ENCODE results near the gene NRXN3.

NRXN3 gene

GRCh38 chr14:79028281-79028680 is 858.1 kb downstream of the NRXN3 start:
- Histone ChIP-seq H3K4me1 (ENCODE audit: control insufficient read depth, insufficient read depth, low read length) (no peaks in the 10 kb centered on the region), H3K36me3 (ENCODE audit: control insufficient read depth, insufficient read depth, low read length) (no peaks in the 10 kb centered on the region), H3K9ac (ENCODE audit: low read length) (no peak overlapping the region), H3K27ac (ENCODE audit: low read depth, low read length) (no peak overlapping the region), H3K4me3 (ENCODE audit: low read length) (no peak overlapping the region), H3K27me3 (ENCODE audit: control insufficient read depth, insufficient read depth, low read length) (no peaks in the 10 kb centered on the region)

GRCh38 chr14:79036441-79036840 is 866.3 kb downstream of the NRXN3 start:
- Histone ChIP-seq H3K4me3 (ENCODE audit: low read length) (no peak overlapping the region), H3K4me1 (ENCODE audit: control insufficient read depth, insufficient read depth, low read length) (no peaks in the 10 kb centered on the region), H3K36me3 (ENCODE audit: control insufficient read depth, insufficient read depth, low read length) (no peaks in the 10 kb centered on the region), H3K9ac (ENCODE audit: low read length) (no peak overlapping the region), H3K27me3 (ENCODE audit: control insufficient read depth, insufficient read depth, low read length) (no peaks in the 10 kb centered on the region), H3K27ac (ENCODE audit: low read depth, low read length) (no peak overlapping the region)

DNA sequence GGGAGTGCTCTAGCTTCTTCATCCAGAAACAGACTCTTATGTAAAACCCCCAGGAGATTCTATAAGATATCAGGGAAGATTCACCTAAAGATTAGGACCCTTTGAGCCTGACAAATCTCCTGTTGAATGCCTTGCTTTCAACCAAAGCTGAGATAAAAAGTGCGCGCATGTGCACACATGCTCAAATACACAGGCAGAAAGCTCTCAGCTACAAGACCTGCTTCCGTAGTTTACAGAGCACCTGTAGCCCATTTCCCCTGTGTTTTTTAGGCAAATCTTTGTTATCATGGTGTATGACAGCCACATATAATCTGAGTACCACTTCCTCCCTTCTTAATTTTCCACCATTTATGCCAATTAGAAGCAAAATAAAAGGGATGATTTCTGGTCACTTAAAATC is 866.9 kb downstream of the NRXN3 start:
- no peaks in the 10 kb centered on the region for H3K36me3 ChIP-seq (ENCODE audit: control insufficient read depth, insufficient read depth, low read length)
- no peak overlapping the region for H3K27ac ChIP-seq (ENCODE audit: low read depth, low read length)
- H3K4me1 ChIP-seq (ENCODE audit: control insufficient read depth, insufficient read depth, low read length) = no peaks in the 10 kb centered on the region
- H3K27me3 ChIP-seq (ENCODE audit: control insufficient read depth, insufficient read depth, low read length) = no peaks in the 10 kb centered on the region
- H3K4me3 ChIP-seq (ENCODE audit: low read length) = no peak overlapping the region
- no peak overlapping the region for H3K9ac ChIP-seq (ENCODE audit: low read length)

- H3K9ac ChIP-seq (ENCODE audit: low read length) = no peak overlapping the region
- no peaks in the 10 kb centered on the region for H3K36me3 ChIP-seq (ENCODE audit: control insufficient read depth, insufficient read depth, low read length)
- no peak overlapping the region for H3K27ac ChIP-seq (ENCODE audit: low read depth, low read length)
- no peak overlapping the region for H3K4me3 ChIP-seq (ENCODE audit: low read length)
- no peaks in the 10 kb centered on the region for H3K27me3 ChIP-seq (ENCODE audit: control insufficient read depth, insufficient read depth, low read length)
- no peaks in the 10 kb centered on the region for H3K4me1 ChIP-seq (ENCODE audit: control insufficient read depth, insufficient read depth, low read length)
These were observed 867.4 kb downstream of the NRXN3 start for GRCh38 chr14:79037593-79037992.

DNA sequence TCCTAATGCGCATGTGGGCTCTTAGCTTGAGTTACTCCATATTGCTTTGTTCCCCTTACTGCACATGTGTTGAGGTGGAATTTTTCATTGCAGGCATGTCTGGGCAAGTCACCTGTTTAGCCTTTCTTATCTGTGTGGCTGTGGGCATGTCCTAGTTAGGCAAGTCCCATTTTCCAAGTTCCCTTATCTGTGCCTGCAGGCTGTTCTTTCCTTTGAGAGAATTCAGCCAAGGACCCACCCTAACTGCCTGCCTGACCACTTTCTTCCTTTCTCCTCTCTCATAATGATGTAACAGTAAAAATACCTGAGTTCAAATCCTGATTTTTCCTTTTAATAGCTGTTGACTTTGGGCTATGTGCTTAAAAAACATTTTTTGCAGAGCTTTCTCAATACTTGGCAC is 870.6 kb downstream of the NRXN3 start:
- H3K27me3 ChIP-seq (ENCODE audit: control insufficient read depth, insufficient read depth, low read length) = no peaks in the 10 kb centered on the region

DNA sequence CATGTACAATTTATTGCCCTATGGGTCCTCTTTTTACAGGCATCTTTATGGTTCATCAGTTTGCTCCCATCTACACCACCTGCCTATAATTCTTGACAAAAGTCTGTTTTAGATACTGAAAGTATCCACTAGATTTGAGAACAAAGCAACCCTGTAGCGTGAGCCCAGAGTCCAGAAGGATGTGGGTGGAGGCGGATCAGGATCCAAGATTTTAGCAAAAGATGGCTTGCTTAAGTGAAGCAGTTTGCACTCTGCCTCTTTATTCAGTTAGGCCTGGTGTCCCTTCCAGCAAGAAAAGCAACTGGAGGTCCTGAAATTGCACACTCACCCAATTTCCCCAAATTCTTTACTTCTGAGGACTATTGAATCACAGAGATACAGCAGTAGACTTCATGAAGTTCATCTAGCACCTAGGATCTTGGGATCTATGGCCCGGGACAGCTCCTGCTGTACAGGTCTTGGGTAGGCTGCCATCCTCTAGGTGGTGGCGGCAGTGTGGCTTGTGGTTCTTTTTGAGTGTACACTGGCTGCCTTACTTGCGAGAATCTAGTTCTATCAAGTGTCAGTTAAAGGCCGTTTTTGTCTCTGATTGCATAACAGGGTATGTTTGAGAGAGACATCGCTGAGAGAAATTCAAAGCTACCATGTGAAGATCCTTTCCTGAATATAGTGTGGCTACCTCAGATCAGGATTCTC is 873.2 kb downstream of the NRXN3 start:
- H3K4me1 ChIP-seq (ENCODE audit: control insufficient read depth, insufficient read depth, low read length) = no peaks in the 10 kb centered on the region
- H3K36me3 ChIP-seq (ENCODE audit: control insufficient read depth, insufficient read depth, low read length) = no peaks in the 10 kb centered on the region
- H3K27ac ChIP-seq (ENCODE audit: low read depth, low read length) = no peak overlapping the region
- H3K4me3 ChIP-seq (ENCODE audit: low read length) = no peak overlapping the region
- H3K9ac ChIP-seq (ENCODE audit: low read length) = no peak overlapping the region
- no peaks in the 10 kb centered on the region for H3K27me3 ChIP-seq (ENCODE audit: control insufficient read depth, insufficient read depth, low read length)

More for the DNA sequence above, 870.6 kb downstream of the NRXN3 start:
- H3K36me3 ChIP-seq (ENCODE audit: control insufficient read depth, insufficient read depth, low read length) = no peaks in the 10 kb centered on the region
- H3K27ac ChIP-seq (ENCODE audit: low read depth, low read length) = no peak overlapping the region
- H3K4me3 ChIP-seq (ENCODE audit: low read length) = no peak overlapping the region
- no peak overlapping the region for H3K9ac ChIP-seq (ENCODE audit: low read length)
- no peaks in the 10 kb centered on the region for H3K4me1 ChIP-seq (ENCODE audit: control insufficient read depth, insufficient read depth, low read length)

DNA sequence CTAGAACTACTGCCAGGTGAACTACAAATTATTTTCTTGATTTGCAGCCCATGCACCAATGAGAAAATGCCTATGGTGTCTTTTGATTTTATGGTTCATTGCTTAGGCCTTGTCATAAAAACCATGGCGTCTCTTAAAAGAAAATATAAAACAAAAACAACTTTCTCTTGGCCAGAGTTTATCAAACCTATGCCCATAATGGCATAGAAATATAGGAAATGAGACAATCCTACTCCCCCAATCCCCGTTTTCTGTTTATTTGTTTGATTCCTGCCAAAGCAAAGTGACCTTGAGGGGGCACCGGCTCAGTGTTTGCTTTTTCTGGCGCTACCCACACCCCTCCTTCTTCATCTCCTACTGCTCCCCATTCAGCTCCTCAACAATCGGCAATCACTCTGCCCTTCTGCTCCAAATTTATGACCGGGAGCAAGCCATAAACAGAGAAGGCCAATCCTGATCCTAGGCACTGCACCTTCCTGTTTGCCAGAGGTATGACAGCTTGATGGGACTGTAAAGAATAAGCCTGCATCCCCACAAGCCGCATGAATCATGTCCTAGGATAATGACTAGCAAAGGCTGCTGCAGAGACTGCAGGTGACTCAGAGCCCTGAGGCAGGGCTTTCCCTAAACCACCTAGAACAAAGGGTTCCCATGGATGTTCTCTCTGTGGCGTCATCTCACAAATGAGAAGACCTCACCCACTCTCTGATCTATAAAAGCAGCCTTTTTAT is 874.9 kb downstream of the NRXN3 start:
- Histone ChIP-seq H3K9ac (ENCODE audit: low read length) (no peak overlapping the region), H3K27ac (ENCODE audit: low read depth, low read length) (peak overlapping the region; percentile 51), H3K4me3 (ENCODE audit: low read length) (no peak overlapping the region), H3K36me3 (ENCODE audit: control insufficient read depth, insufficient read depth, low read length) (no peaks in the 10 kb centered on the region), H3K27me3 (ENCODE audit: control insufficient read depth, insufficient read depth, low read length) (no peaks in the 10 kb centered on the region), H3K4me1 (ENCODE audit: control insufficient read depth, insufficient read depth, low read length) (no peaks in the 10 kb centered on the region)

GRCh38 chr14:79050787-79051727 is 880.9 kb downstream of the NRXN3 start:
- peak overlapping the region; percentile 69 for H3K27ac ChIP-seq (ENCODE audit: low read depth, low read length)
- no peaks in the 10 kb centered on the region for H3K36me3 ChIP-seq (ENCODE audit: control insufficient read depth, insufficient read depth, low read length)
- H3K4me3 ChIP-seq (ENCODE audit: low read length) = no peak overlapping the region
- H3K4me1 ChIP-seq (ENCODE audit: control insufficient read depth, insufficient read depth, low read length) = peaks cover 5% of the 10 kb centered on the region
- H3K27me3 ChIP-seq (ENCODE audit: control insufficient read depth, insufficient read depth, low read length) = no peaks in the 10 kb centered on the region
- H3K9ac ChIP-seq (ENCODE audit: low read length) = no peak overlapping the region

DNA sequence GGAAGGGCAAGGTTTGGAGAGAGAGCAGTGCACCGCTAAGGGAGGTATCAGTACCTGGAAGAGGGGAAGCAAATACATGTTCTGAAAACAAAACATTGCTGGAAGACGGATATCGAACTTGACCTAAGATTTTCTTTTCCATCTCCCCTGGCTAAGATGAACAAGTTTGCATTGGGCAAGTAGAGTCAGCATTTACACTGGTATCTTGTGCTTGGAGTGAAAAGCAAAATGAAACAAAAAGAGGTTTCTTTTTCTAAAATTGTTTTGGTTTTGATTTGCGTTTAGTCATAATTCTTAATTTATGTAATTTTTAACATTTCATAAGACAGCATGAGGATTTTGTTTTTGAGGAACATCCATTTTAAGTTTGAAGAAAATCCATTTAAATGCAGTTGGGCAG is 881.6 kb downstream of the NRXN3 start:
- Histone ChIP-seq H3K27ac (ENCODE audit: low read depth, low read length) (peak overlapping the region; percentile 33), H3K36me3 (ENCODE audit: control insufficient read depth, insufficient read depth, low read length) (no peaks in the 10 kb centered on the region), H3K27me3 (ENCODE audit: control insufficient read depth, insufficient read depth, low read length) (no peaks in the 10 kb centered on the region), H3K9ac (ENCODE audit: low read length) (no peak overlapping the region), H3K4me1 (ENCODE audit: control insufficient read depth, insufficient read depth, low read length) (peaks cover 5% of the 10 kb centered on the region), H3K4me3 (ENCODE audit: low read length) (no peak overlapping the region)

- Histone ChIP-seq H3K27ac (ENCODE audit: low read depth, low read length) (peak overlapping the region; percentile 27), H3K36me3 (ENCODE audit: control insufficient read depth, insufficient read depth, low read length) (no peaks in the 10 kb centered on the region), H3K4me1 (ENCODE audit: control insufficient read depth, insufficient read depth, low read length) (no peaks in the 10 kb centered on the region), H3K27me3 (ENCODE audit: control insufficient read depth, insufficient read depth, low read length) (no peaks in the 10 kb centered on the region), H3K4me3 (ENCODE audit: low read length) (no peak overlapping the region), H3K9ac (ENCODE audit: low read length) (no peak overlapping the region)
These were observed 886.7 kb downstream of the NRXN3 start for GRCh38 chr14:79056879-79057278.

- Histone ChIP-seq H3K9ac (ENCODE audit: low read length) (no peak overlapping the region), H3K36me3 (ENCODE audit: control insufficient read depth, insufficient read depth, low read length) (no peaks in the 10 kb centered on the region), H3K27ac (ENCODE audit: low read depth, low read length) (peak overlapping the region; percentile 38), H3K4me1 (ENCODE audit: control insufficient read depth, insufficient read depth, low read length) (no peaks in the 10 kb centered on the region), H3K27me3 (ENCODE audit: control insufficient read depth, insufficient read depth, low read length) (no peaks in the 10 kb centered on the region), H3K4me3 (ENCODE audit: low read length) (no peak overlapping the region)
These were observed 887.2 kb downstream of the NRXN3 start for GRCh38 chr14:79057333-79057732.

- H3K4me3 ChIP-seq (ENCODE audit: low read length) = no peak overlapping the region
- H3K4me1 ChIP-seq (ENCODE audit: control insufficient read depth, insufficient read depth, low read length) = no peaks in the 10 kb centered on the region
- no peak overlapping the region for H3K27ac ChIP-seq (ENCODE audit: low read depth, low read length)
- no peaks in the 10 kb centered on the region for H3K27me3 ChIP-seq (ENCODE audit: control insufficient read depth, insufficient read depth, low read length)
- H3K9ac ChIP-seq (ENCODE audit: low read length) = no peak overlapping the region
- H3K36me3 ChIP-seq (ENCODE audit: control insufficient read depth, insufficient read depth, low read length) = no peaks in the 10 kb centered on the region
These were observed 892.1 kb downstream of the NRXN3 start for GRCh38 chr14:79062226-79062625.
